GM21390 (cell line): Measurements from ENCODE around the gene KLHL29.
"Not testable (repeated sequence)": the region's sequence is repeated elsewhere in the genome, so short reads cannot be mapped to it uniquely, and the experiment has no call there.

Experiments used
- ATAC-seq: cut with Tn5 transposase; IDR thresholded peaks from one replicate; pipeline ENCODE4 v1.9.1; 2021; ENCODE audit not compliant: unreplicated experiment

KLHL29 gene

DNA sequence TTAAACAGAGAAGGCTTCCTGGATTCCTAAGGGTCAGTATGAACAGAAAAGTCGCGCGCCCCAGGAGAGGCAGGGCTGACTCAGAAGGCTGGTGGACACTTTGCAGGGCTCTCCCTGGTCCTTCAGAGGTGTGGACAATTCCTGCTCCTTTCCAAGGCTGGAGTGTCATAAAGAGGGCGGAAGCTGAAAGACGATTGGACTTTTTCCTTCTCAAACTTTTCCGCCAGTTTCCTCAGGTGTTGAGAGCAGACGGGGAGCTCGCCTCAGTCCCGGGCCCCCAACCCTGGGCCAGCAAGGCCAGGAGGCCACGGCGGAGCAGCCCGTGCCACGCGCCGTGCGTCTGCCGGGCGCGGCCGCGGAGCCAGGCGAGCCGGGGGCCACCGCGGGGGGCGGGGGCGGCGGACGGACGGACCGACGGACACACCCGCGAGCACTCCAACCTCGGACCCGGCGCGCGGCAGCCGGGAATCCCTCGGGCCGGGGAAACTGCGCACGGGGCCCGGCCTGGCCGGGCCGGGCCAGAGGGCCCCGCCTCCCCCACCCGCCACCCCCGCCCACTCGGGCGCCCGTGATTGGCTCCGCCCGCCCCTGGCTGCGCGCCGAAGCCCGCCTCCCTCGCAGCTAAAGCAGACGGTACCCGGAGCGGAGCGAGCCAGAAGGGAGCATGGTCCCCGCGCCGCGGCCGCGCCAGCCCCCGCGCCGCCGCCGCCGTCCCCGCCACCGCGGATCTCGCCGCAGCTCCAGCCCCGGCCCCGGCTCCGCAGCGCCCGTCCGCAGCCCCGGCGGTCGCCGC, at the start of gene KLHL29:
Gene KLHL29 (plus strand): TSS at position 629 of the 793 bp plus-strand sequence. CDS start 177,018 bp downstream, outside the sequence.
- peak; percentile 53 for ATAC-seq

DNA sequence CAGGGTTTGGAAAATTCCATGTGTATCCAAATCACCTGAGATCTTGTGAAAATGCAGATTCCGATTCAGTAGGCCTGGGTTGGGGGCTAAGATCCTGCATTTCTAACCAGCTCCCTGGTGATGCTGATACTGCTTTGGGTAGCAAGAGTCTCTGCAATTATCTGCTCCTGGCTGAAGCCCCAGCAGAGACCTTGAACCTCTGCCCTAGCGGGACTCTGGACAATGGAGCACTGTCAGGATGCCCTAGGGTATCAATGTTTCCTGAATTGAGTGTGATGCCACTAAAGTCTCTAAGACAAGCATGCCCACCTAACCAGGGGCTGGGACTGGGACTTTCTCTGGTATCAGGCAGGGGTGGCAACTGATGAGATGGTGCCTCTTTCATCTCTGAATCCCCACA, 49.4 kb upstream of the KLHL29 start:
- ATAC-seq, result no peak

DNA sequence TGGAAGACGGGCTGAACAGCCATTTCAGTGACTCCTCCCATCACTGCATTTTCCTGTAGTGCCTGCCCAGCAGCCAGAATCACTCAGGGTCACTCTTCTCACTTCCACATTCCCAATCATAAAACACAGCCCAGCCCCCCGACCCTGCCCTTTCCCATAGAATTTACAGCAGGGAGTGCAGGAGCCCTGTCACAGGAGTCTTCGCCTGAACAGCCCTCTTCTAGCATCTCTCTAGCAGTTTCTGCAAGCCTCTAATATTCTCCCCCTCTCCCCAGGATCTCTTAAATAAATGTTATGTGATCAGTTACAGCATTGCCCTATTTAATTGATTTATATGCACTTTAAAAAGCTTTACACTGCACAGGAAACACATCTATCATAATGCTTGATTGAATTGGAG, 42.9 kb upstream of the KLHL29 start:
- no peak for ATAC-seq

DNA sequence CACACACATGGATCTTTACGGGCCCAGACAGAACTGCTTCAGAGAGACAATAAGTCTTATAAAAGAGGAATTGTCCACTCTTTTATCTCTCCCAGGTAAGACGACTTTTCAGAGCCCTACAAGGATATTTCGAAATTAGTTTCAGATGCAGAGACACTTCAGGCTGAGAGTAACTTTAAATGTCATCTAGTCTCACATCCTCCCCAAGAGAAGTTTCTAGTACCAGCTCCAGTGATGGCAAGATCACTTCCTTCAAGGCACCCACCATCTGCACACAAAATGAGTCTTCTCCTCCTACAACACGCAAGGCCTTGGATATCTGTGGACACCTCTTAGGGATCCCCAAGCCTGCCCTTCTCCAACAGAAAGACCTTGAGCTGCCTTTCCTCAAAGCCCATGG, 39.0 kb upstream of the KLHL29 start:
- ATAC-seq, result no peak

DNA sequence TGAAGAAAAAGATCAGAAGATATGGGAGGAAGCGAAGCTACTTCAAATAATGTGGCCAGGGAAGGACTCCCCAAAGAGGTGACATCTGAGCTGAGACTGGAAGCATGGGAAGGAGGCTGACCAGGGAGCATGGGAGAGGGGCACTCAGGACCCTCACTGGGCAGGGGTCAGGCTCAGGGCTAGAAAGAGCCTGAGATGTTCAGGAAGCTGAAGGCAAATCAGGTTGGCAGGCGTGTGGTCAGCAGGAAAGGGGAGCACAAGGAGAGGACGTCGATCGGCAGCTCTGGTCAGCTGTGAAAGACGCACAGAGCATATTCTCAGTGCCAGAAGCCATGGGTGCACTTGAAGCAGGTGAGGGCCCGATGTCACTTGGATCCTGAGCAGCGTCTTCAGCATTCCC, 38.2 kb upstream of the KLHL29 start:
- ATAC-seq, result no peak

DNA sequence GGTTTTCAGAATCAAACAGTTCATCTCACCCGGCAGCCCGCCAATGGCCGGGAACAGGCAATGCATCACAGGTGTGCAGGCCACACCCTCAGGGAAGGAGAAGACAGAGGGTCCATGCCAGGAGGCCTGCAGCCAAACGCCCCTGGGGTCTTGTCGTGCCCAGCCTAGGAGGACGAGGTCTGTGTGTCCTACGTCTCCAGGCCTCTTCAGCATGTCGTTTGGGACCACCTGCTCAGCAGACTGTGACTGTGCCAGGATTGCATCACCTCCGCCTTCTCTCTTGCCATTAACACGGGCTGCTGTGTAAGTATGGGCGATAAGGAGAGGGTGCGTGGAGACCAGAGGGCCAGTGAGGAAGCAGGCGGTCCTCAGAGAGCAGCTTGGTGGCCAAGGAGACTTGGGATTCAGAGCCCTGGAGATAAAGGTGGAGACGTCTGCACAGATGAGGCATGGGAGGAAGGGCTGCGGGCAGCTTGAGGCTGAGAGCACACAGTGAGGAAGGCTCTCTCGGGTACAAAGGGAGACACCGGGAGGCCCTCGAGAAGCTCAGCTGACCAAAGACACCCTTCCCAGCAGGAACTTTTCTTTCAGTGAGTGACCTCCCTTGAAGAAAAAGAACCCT, 37.4 kb upstream of the KLHL29 start:
- no peak for ATAC-seq

DNA sequence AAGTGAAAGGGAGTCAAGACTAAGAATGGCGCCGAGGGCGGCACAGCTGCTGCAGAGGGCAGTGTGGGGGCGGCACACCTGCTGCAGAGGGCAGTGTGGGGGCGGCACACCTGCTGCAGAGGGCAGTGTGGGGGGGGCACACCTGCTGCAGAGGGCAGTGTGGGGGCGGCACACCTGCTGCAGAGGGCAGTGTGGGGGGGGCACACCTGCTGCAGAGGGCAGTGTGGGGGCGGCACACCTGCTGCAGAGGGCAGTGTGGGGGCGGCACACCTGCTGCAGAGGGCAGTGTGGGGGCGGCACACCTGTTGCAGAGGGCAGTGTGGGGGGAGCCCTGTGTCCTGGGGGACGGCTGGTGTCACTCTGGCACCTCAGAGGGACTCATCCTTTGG, 36.9 kb upstream of the KLHL29 start:
- not testable (repeated sequence) for ATAC-seq

DNA sequence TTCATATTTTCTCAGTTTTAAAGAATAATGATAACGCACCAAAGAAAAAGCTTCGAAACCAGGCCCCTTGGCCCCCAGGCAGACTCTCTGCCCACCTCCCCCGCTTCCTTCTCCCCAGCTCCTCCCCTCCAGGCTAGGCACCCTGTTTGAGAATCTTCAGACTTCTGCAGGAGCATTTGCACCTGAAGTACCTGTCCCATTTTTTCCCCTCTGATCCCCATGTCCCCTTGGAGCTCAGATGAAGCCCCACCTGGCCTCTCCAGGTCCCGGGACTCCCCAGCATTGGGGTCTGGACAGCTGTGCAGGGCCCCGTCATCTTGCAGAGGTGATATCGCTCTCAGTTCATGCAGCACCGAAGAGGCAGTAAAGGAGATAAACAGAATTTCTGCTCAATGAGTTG, 35.5 kb upstream of the KLHL29 start:
- no peak for ATAC-seq

DNA sequence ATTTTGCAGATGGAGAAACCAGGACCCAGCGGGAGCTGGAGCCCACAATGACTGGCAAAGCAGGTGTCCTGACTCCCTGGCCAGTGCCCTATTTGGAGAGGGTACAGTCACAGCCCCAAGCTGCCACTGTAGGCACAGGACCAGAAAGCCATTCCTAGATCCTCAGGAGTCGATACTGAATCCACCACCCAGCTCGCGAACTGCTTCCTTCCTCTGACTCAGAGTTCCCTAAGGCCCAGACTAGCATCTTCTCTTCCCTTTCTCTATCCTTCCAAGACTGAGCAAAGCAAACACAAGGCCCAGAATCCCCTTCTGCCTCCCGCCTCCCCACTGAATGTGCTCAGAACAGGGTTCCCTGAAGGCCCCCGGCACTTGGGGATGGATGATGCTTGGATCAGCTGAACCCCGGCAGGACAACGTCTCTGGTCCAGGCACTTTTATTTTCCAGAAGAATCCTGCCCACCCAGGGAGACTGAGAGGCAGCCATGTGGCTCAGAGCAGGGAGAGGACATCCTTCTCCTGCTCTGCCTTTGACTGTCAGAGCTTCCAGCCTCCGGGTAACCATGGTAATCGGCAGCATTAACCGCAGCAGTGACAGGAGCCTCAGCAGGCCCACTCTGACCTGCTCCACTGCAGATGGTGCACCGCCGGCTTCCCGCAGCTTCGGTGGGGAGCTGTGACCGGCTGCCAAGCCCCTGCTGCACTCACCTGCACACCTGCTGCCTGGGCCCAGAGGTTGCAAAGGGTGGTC, 34.8 kb upstream of the KLHL29 start:
- no peak for ATAC-seq

DNA sequence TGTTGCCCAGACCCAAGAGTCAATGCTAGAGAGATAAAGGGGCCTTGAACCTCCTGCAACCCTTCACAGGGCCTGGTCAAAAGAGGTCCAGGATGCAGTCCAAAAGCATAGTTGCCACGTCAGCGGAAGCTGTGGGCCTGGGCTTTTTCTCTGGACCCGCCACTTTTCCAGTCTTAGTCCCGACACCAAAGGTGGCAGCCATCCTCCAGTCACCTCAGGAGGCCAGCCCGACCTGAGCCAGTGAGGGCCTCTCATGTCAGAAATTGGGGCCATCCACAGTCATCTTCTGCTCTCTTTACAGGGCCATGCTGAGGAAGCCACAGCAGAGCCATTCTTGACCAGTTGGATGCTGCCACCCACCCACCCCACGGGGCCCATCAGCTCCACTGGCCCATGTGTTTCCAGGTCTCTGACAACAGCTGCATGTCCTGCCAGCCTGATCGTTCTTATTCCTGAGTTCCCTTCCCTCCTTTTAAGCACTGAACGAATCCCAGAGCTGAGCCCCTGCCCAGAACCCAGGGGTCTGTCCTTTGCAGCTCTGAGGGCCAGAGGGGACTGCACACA, 34.1 kb upstream of the KLHL29 start:
- no peak for ATAC-seq

DNA sequence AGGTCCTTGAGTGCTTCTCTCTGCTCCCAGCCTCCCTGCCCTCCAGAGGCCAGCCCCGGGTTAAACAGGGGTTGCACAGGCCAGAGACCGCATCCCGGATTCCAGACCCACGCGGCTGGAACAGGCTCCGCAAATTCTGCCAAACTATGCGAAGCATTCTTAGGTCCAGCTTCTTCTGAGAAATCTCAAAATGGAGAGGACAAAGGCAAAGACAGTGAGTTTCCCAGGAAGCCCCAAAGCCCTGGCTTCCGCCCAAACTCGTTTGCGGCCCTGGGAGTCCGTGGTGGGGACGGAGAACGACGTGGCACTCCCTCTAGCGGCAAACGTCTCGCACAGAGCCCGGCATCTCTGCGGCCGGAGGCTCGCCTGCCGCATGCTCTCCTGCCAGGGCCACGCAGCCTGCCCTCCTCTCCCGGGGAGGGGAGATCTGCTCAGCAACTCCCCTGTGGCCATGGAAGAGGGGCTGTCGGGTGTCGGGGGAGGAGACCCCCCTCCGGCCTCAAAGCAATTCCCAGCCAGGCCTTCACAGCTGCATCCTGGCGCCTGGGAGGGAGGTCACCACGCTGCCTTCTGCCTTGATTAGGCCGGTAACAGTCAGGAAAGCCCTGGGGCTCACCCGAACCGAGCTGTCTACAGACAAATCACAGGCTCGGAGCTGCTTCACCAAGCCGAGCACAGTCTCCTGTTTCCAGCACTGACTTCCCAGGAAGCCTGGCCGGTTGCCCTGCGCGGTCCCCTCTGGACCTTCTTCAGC, 33.4 kb upstream of the KLHL29 start:
- ATAC-seq, result peak; percentile 95

DNA sequence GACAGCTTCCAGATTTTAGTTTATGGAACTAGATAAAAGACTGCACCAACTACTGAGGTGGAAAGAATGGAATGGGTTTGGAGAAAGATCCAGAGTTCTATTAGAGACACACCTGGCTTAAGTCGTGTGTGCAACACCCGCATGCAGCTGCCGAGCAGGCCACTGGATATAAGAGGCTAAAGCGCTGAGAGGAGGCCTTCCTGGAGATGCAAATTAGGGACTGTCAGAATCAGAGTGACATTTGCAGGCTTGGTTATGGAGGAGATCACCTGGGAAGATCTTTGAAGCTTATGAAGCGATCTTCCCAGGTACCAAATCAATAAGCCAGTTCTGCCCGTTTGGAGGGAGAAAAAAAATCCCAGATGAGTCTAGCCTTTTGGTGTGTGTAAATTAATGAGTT, 30.4 kb upstream of the KLHL29 start:
- ATAC-seq, result peak; percentile 58

DNA sequence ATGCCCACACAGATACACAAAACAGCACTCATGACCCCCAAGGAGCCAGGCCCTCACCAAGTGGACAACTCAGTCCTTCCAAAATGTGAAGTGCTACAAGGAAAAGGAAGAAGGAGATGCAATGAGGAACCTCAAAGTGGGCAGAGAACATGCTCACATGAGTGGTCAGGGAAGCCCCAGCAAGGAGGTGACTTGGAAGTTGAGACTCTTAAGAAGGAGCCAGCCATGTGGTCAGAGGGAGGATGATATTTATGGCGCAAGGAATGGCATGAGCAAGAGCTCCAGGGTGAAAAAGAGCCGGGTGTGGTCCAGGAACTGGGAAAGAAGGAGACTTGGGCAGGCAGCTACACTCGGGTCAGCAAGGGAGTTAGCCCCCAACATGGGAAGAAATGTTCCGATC, 30.0 kb upstream of the KLHL29 start:
- no peak for ATAC-seq

DNA sequence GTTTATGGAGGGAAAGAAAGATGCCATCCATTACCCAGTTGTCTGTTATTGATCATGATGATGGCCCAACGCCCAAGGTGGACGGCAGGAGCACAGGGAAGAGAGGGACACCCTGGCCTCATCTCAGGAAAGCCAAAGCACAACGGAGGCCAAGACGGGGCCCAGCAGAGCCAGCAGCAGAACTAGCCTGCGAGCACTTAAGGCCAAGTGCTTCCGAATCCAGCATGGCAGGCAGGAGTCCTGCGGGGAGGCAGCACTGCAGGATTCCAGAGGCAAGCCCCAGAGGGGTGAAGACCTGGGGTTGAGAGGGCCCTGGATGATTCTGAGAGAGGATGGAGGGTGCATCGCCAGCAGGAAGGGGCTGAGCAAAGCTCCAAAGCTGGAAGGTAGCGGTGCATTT, 28.3 kb upstream of the KLHL29 start:
- ATAC-seq, result no peak

DNA sequence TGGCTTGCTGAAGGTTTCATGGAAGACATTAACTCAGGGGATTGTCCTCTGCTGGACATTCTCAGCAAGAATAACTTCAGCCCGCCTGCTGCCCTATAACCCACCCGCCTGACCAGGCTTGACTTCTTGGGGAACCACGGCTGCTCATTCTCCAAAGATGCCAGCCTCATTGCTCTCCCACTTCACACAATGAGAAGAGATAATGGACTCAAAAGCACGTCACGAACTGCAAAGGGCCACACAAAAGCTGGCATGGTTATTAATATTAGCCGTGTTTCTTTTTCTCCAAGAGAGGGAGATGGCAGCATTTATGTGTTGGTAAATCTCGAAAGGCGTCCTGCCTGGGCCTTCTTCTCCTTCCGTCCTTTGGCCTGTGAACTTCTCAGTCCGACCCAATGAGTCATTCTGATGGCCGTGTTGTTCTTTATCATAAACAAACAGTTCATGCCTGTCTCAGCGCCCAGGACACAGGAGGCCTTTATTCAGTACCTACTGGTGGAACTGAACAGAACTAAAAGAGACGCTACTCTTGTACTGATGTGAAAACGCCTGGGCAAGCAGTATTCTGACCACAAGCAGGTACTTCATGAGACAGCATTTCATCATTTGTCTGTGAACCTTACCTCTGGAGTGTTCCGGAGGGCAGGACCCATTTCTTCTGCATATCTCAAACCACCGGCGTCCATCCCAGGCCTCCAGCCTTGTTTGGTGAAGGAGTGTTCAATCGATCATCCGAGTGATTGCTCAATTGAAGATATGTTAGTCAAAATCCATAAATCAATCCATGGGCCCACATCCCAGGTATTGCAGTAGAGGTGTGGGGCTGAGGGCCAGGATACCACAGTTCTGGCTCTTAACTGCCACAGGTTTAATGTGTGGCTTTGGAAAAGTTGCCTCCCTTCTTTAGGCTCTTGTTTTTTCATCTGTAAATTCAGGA, 25.1 kb upstream of the KLHL29 start:
- ATAC-seq, result no peak

DNA sequence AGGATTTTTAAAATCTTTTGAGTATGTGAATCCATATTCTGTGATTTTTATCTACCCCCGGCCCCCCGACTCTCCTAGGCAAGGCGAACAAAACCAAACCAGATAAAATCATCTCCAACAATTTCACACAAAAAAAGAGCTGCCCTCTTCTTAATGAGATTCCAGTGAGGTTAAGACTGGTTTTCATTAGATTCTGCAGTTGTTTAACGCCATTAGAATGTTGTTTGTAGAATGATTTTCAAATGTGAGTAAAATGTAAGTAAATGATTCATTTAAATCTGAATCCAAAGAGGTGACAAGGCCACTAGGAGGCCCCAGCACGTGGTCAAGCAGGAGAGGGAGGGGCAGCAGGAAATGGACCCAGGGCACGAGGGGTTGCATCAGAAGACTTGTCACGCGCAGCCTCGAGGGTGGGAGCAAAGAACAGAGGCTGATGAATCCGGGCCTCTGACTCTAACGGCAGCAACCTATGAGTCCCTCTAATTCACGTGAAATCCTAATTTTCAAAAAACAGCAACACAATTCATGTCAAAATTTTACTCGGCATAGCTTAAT, 24.3 kb upstream of the KLHL29 start:
- no peak for ATAC-seq

DNA sequence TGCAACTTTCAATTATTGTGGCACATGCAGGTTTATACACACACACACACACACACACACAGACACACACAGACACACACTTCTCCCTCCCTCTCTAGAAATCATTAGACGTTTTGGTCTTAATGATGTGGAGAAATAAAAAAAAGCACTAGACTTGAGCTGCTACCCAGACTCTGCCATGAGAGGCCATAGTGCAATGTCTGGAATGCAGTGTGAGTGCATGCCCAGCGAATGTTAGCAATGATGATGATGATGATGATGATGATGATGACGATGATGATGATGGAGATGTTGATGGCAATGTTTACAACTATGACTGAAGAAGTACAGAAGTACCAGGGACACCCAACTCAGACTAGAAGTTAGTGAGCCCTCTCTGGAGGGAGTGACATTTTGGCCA, 23.8 kb upstream of the KLHL29 start:
- ATAC-seq, result no peak

DNA sequence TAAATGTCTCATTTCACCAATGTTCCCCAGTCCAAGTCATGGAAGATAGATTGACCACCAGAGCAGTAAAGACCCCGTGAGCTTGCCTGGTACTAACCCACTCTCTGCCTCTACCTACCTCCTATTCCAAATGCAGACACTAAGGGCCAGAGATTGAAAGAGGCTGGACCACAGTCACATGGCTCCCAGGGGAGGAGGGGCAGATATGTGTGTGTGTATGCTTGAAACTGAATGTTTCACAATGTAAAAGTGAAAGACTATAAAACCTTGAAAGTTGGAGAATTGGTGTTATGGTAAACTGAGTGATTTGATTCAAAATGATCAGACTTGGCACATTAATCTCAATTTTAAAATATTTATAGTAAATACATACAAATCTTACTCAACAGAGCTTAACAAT, 21.7 kb upstream of the KLHL29 start:
- peak; percentile 58 for ATAC-seq

DNA sequence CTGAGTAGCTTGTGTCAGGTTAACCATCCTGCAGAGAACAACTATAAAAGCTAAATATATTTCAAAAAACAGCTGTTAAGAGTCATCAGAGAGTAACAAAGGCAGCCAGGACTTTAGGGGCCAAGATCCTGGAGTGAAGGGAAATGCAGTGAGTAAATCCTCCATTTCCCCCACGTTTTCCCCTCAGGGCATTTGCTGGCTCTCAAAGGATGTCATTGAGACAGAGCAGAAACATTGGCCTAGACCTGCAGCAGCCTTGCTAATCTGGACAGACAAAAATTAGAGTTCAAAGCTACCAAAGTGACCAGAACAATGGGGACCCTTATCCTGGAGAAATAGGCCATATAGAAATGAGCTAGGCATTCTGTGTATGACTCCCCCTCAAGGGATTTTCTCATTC, 21.1 kb upstream of the KLHL29 start:
- ATAC-seq, result no peak

DNA sequence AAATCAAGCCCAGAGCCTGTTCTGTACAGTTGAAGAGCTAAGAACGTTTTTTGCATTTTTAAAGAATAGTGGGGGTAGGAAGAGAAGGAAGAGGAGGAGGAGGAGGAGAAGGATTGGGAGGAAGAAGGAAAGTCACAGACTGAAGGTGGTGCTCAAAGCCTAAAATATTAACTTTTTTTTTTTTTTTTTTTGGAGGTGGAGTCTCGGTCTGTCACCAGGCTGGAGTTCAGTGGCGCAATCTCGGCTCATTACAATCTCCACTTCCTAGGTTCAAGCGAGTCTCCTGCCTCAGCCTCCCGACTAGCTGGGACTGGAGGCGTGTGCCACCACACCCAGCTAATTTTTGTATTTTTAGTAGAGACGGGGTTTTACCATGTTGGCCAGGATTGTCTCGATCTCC, 18.3 kb upstream of the KLHL29 start:
- ATAC-seq, result no peak
